K562 (cell line): ENCODE results near the gene ST7. TPM values are rescaled to one million over a fixed set of nuclear protein-coding genes. Genes with fewer than 3 reads are reported as not detected.

Source experiments
- ATAC-seq: fragments of 200-7000 bp; cut with Tn5 transposase; 3 replicates; pipeline ENCODE4 v1.9.1; 2020; ENCODE audit warnings: moderate library complexity
- BruUV-seq: library from RNA; stranded (reverse); fragments of 400-500 nt; replicated peaks from 2 replicates; lab custom pipeline; 2021; lab: Mats Ljungman, UMichigan
- CTCF ChIA-PET: fragments of 300-600 bp; formaldehyde crosslinking; extraction: SDS; loops from one replicate; lab custom pipeline; 2021; ENCODE audit warnings: low intra/inter-chr PET ratio; lab: Yijun Ruan, JAX
- POLR2A ChIA-PET: fragments of 300-600, 350-650 bp; sonication (Branson Sonifier 250); formaldehyde crosslinking; extraction: SDS; loops from one replicate; lab custom pipeline; 2021; ENCODE audit warnings: antibody characterized with exemption, inconsistent platforms; lab: Yijun Ruan, JAX
- DNase-seq, 4 experiments: peaks; one replicate each; pipeline versions ENCODE4 v3.0.0 to v3.0.0-alpha.2; 2011 to 2018; ENCODE audit warnings: low spot score in 3 of 4, mixed read lengths in 3 of 4; ENCODE audit errors: extremely low read depth in 1 of 4
- FAIRE-seq: peaks from 2 replicates; lab custom pipeline; 2011; peaks lifted over from hg19 to GRCh38; lab: Jason Lieb, UNC
- H2AFZ ChIP-seq: 2 replicates; pipeline ENCODE4 v1.6.0; 2011; ENCODE audit warnings: low read depth, low read length, control low read depth, inconsistent platforms
- H3K27ac ChIP-seq: fragments of 200-600 bp; 3 replicates; pipeline ENCODE4 v1.8.0; 2011; ENCODE audit warnings: low read depth, mild to moderate bottlenecking, control low read depth, inconsistent platforms, low read length, moderate library complexity, mixed read lengths; ENCODE audit errors: extremely low read depth
- H3K27me3 ChIP-seq, 2 experiments: fragments of 300-600 bp in 1 of 2; 2 replicates in 1 of 2; 3 replicates in 1 of 2; pipeline versions ENCODE4 v1.6.0 to v1.8.0; 2011; ENCODE audit warnings: inconsistent platforms in 2 of 2, low read length in 2 of 2, mild to moderate bottlenecking in 1 of 2, mixed read lengths in 1 of 2, moderate library complexity in 1 of 2; ENCODE audit not compliant: control insufficient read depth in 2 of 2, insufficient read depth in 2 of 2
- H3K36me3 ChIP-seq: fragments of 300-600 bp; 3 replicates; pipeline ENCODE4 v1.8.0; 2011; ENCODE audit warnings: mild to moderate bottlenecking, low read length, inconsistent platforms; ENCODE audit not compliant: control insufficient read depth, insufficient read depth
- H3K4me1 ChIP-seq, 2 experiments: fragments of 200-600 bp in 1 of 2; replicated peaks in 1 of 2; 2 replicates in 1 of 2; 3 replicates in 1 of 2; pipeline versions ENCODE4 v1.5.1 to v1.8.0; 2011; ENCODE audit warnings: inconsistent platforms in 2 of 2, low read length in 2 of 2, mild to moderate bottlenecking in 1 of 2, mixed read lengths in 1 of 2, moderate library complexity in 1 of 2; ENCODE audit not compliant: control insufficient read depth in 2 of 2, insufficient read depth in 2 of 2
- H3K4me2 ChIP-seq: 2 replicates; pipeline ENCODE4 v1.6.1; 2011; ENCODE audit warnings: low read length, control low read depth, inconsistent platforms, mixed read lengths; ENCODE audit not compliant: insufficient read depth
- H3K4me3 ChIP-seq: fragments of 200-600 bp; sonication (generic), shearing (Covaris generic); 2 replicates; pipeline ENCODE4 v1.5.1; 2016; ENCODE audit warnings: control low read depth, inconsistent platforms
- H3K79me2 ChIP-seq: fragments of 200-600 bp; 3 replicates; pipeline ENCODE4 v1.8.0; 2011; ENCODE audit warnings: low read length, inconsistent platforms; ENCODE audit not compliant: control insufficient read depth, insufficient read depth
- H3K9ac ChIP-seq, 2 experiments: 2 replicates each; pipeline versions ENCODE4 v1.6.0 to v1.6.1; 2011; ENCODE audit warnings: low read depth in 2 of 2, low read length in 2 of 2, control low read depth in 1 of 2, inconsistent platforms in 1 of 2, mild to moderate bottlenecking in 1 of 2, mixed read lengths in 1 of 2; ENCODE audit not compliant: insufficient read depth in 1 of 2
- H3K9me1 ChIP-seq: one replicate; pipeline ENCODE4 v1.6.0; 2011; ENCODE audit warnings: inconsistent platforms, mild to moderate bottlenecking, low read length, moderate library complexity; ENCODE audit not compliant: control insufficient read depth, insufficient read depth
- H3K9me3 ChIP-seq: replicated peaks from 2 replicates; pipeline ENCODE4 v1.5.1; 2011; ENCODE audit warnings: low read depth, low read length, inconsistent platforms; ENCODE audit not compliant: control insufficient read depth, insufficient read depth
- H4K20me1 ChIP-seq: replicated peaks from 2 replicates; pipeline ENCODE4 v1.6.1; 2011; ENCODE audit warnings: low read length, inconsistent platforms, mixed read lengths; ENCODE audit not compliant: control insufficient read depth, insufficient read depth
- CREB3 ChIP-seq: fragments of 450-650 bp; conservative IDR thresholded peaks from 2 replicates; pipeline ENCODE4 v1.6.1; 2016; ENCODE audit warnings: missing genetic modification characterization, low read depth, mild to moderate bottlenecking, missing compliant biosample characterization, moderate library complexity
- MEF2D ChIP-seq: conservative IDR thresholded peaks from 2 replicates; pipeline ENCODE4 v1.6.1; 2016; ENCODE audit warnings: low read depth, missing genetic modification characterization, missing compliant biosample characterization
- STAT6 ChIP-seq: sonication (generic); formaldehyde crosslinking; IDR thresholded peaks from 2 replicates; pipeline ENCODE4 v1.8.1; 2023; ENCODE audit warnings: mild to moderate bottlenecking, missing genetic modification reagents
- WGBS: fragments of 100-300 bp; shearing (Covaris generic); methylation state at CpG from one replicate; pipeline ENCODE4 v1.1.6; 2016; ENCODE audit warnings: low coverage, mixed read lengths; ENCODE audit not compliant: insufficient coverage; ENCODE audit errors: missing lambda C conversion rate; 5-methylcytosine and 5-hydroxymethylcytosine counted together
- in situ Hi-C: fragments of 300-500 bp; cut with MboI; formaldehyde crosslinking; loops from 4 replicates; pipeline ENCODE4 v1.15.0; 2018; ENCODE audit warnings: inconsistent platforms, mixed read lengths
- intact Hi-C: fragments of 100-400 bp; cut with micrococcal nuclease; formaldehyde crosslinking; loops from 2 replicates; pipeline ENCODE4 v1.14.2; 2022
- polyA plus RNA-seq, 8 experiments: library from polyadenylated mRNA; depleted of rRNA in 4 of 8; stranded (reverse) in 5 of 8; unstranded in 3 of 8; fragments of >200 nt; fragmentation: Nextera tagmentation in 2 of 8; fragmentation: Illumina TruSeq in 1 of 8; extraction: Ambion mirVana in 2 of 8; extraction: Trizol in 1 of 8; gene quantifications; 2 replicates each; pipeline versions ENCODE4 v1.2.1 to v1.2.3, GENCODE V29; 2011 to 2014; ENCODE audit warnings: inconsistent platforms in 1 of 8, missing spikeins in 1 of 8
- total RNA-seq, 7 experiments: library from RNA; depleted of rRNA in 6 of 7; stranded (reverse); fragments of >200 nt in 6 of 7; fragmentation: Illumina TruSeq in 2 of 7; extraction: Trizol in 2 of 7; gene quantifications; 2 replicates each; pipeline versions ENCODE4 v1.2.1 to v1.2.3, GENCODE V29; 2011 to 2021; ENCODE audit warnings: low replicate concordance in 1 of 7

Gene ST7
- total and polyA plus RNA-seq, 9 of the 15 experiments (the other 6 are each of a cell fraction or from before 2014, with no cell fraction given): 23.9 to 56.3 (median 36.9) TPM

- TF ChIP-seq MEF2D (tag): no peak
Measured at GRCh38 chr7:117019786-117020590, 66.7 kb downstream of the ST7 start (continued).

- Histone ChIP-seq H3K79me2 (peaks cover 97% of the 10 kb centered on the region), H3K36me3 (peaks cover 26% of the 10 kb centered on the region; the same call in 2 of the 3 replicates), H3K4me3 (peak overlapping the region; percentile 11; the same call in 1 of the 2 replicates), H3K4me1 (peaks cover 11 to 55% of the 10 kb centered on the region in 2 experiments), H3K4me2 (peak overlapping the region; percentile 81), H3K9me3 (no peaks in the 10 kb centered on the region), H3K9ac (peak overlapping the region in 1 of 2 experiments; percentile 35; a peak in 1 of 4 replicates), H3K27me3 (no peaks in the 10 kb centered on the region), H4K20me1 (peaks cover 5% of the 10 kb centered on the region; the same call in 1 of the 2 replicates), H2AFZ (peak overlapping the region; percentile 66), H3K9me1 (no peaks in the 10 kb centered on the region), H3K27ac (peak overlapping the region; percentile 53; the same call in 2 of the 3 replicates)
- no TSS peak for BruUV-seq
- ATAC-seq (no peak), DNase-seq (no peak), FAIRE-seq (no peak)
- intact Hi-C loops: loop anchor here (2.0 kb wide), 1 partner anchor 26 kb away; no protein-coding TSS in a partner anchor
- CTCF ChIA-PET: no interaction called here
- in situ Hi-C loops: no loop called here
- WGBS: 29% methylated on average over 1 of the region's 1 CpG
- TF ChIP-seq CREB3 (tag): no peak
- 0 out of 2 replicates have a peak, but pooled peaks have one; percentile 32 for TF ChIP-seq STAT6 (CRISPR knock-in tag)
- POLR2A ChIA-PET: interaction anchor here (2.0 to 2.6 kb wide), 3 partner anchors 12 to 17 kb away, joined by 6 to 11 read pairs (median 9); no protein-coding TSS in a partner anchor
Measured at GRCh38 chr7:117020591-117020973, 67.3 kb downstream of the ST7 start.
